ENCODE measurements around the gene ZYG11A.

DNA sequence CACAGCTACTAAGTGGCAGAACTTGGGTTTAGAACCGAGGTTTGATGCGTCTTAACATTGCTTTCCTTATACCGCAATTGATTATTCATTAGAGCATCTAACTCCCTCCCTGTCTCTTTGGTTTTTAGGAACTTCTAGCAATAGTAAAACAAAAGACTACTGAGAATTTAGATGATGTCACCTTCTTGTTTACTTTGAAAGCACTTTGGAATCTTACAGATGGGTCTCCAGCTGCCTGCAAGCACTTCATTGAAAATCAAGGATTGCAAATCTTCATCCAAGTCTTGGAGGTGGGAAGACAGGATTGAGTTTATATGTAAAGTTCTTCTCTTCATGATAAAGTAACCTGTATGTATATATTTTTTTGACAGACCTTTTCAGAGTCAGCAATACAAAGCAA, 35.0 kb downstream of the ZYG11A start:
- TF ChIP-seq CREB1 (CRISPR knock-in tag; IDR thresholded peaks at IDR 0.05), result no peak
- TF ChIP-seq, protein P1, sequence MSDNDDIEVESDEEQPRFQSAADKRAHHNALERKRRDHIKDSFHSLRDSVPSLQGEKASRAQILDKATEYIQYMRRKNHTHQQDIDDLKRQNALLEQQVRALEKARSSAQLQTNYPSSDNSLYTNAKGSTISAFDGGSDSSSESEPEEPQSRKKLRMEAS (CRISPR knock-in tag; IDR thresholded peaks at IDR 0.05), result no peak
- TF ChIP-seq, protein P2, sequence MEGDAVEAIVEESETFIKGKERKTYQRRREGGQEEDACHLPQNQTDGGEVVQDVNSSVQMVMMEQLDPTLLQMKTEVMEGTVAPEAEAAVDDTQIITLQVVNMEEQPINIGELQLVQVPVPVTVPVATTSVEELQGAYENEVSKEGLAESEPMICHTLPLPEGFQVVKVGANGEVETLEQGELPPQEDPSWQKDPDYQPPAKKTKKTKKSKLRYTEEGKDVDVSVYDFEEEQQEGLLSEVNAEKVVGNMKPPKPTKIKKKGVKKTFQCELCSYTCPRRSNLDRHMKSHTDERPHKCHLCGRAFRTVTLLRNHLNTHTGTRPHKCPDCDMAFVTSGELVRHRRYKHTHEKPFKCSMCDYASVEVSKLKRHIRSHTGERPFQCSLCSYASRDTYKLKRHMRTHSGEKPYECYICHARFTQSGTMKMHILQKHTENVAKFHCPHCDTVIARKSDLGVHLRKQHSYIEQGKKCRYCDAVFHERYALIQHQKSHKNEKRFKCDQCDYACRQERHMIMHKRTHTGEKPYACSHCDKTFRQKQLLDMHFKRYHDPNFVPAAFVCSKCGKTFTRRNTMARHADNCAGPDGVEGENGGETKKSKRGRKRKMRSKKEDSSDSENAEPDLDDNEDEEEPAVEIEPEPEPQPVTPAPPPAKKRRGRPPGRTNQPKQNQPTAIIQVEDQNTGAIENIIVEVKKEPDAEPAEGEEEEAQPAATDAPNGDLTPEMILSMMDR (IDR thresholded peaks at IDR 0.05), result no peak
- TF ChIP-seq, protein P3, sequence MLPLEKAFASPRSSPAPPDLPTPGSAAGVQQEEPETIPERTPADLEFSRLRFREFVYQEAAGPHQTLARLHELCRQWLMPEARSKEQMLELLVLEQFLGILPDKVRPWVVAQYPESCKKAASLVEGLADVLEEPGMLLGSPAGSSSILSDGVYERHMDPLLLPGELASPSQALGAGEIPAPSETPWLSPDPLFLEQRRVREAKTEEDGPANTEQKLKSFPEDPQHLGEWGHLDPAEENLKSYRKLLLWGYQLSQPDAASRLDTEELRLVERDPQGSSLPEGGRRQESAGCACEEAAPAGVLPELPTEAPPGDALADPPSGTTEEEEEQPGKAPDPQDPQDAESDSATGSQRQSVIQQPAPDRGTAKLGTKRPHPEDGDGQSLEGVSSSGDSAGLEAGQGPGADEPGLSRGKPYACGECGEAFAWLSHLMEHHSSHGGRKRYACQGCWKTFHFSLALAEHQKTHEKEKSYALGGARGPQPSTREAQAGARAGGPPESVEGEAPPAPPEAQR (CRISPR knock-in tag; IDR thresholded peaks at IDR 0.05), result no peak
- TF ChIP-seq, protein P4, sequence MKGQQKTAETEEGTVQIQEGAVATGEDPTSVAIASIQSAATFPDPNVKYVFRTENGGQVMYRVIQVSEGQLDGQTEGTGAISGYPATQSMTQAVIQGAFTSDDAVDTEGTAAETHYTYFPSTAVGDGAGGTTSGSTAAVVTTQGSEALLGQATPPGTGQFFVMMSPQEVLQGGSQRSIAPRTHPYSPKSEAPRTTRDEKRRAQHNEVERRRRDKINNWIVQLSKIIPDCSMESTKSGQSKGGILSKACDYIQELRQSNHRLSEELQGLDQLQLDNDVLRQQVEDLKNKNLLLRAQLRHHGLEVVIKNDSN (CRISPR knock-in tag; IDR thresholded peaks at IDR 0.05), result no peak
- TF ChIP-seq NFE2L1 (CRISPR knock-in tag; IDR thresholded peaks at IDR 0.05), result no peak
- no peak for TF ChIP-seq SP1 (CRISPR knock-in tag; conservative IDR thresholded peaks at IDR 0.05)
- no peak for TF ChIP-seq ZNF396 (CRISPR knock-in tag; IDR thresholded peaks at IDR 0.05; ENCODE audit: borderline replicate concordance)
- TF ChIP-seq TCF7 (CRISPR knock-in tag; IDR thresholded peaks at IDR 0.05; ENCODE audit: low read depth), result no peak
- TF ChIP-seq RELA (CRISPR knock-in tag; IDR thresholded peaks at IDR 0.05; ENCODE audit: borderline replicate concordance), result no peak

All from WTC11 (cell line).